ENCODE measurements around the gene AMBP.

Gene AMBP

DNA sequence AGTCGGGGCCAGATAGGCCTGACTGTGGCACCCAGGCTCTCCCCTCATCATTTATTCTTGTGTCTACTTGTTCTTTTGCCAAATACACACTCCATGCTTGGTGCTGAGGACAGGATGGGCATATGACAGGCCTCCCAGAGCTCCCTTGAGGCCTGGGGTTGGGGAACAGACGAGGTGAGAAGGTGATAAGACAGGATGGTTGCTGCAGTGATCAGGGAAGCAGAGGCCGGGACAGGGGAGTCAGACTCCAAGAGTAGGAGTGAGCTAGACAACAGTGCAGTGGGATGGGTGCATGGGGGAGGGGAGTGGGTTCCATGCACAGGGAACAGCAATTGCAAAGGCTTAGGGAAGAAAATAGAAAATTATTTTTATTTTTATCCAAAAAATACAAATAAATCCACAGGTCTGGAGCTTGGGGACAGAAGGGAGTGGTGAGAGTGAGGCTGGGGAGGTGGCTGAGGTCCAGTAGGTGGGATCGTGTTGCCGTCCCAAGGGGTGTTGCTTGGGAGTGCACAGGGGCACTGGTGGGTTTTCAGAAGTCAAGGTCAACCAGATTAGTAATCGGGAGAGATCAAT is 3.4 kb upstream of the AMBP start:
- no peak for DNase-seq (ENCODE audit: low read depth)
- TF ChIP-seq, protein P1, sequence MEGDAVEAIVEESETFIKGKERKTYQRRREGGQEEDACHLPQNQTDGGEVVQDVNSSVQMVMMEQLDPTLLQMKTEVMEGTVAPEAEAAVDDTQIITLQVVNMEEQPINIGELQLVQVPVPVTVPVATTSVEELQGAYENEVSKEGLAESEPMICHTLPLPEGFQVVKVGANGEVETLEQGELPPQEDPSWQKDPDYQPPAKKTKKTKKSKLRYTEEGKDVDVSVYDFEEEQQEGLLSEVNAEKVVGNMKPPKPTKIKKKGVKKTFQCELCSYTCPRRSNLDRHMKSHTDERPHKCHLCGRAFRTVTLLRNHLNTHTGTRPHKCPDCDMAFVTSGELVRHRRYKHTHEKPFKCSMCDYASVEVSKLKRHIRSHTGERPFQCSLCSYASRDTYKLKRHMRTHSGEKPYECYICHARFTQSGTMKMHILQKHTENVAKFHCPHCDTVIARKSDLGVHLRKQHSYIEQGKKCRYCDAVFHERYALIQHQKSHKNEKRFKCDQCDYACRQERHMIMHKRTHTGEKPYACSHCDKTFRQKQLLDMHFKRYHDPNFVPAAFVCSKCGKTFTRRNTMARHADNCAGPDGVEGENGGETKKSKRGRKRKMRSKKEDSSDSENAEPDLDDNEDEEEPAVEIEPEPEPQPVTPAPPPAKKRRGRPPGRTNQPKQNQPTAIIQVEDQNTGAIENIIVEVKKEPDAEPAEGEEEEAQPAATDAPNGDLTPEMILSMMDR (IDR thresholded peaks at IDR 0.05; ENCODE audit: control insufficient read depth, insufficient read depth, low read depth, low read length, missing control alignments): no peak
- no peak overlapping the region for H3K4me3 ChIP-seq (ENCODE audit: control insufficient read depth, low read depth, low read length)

DNA sequence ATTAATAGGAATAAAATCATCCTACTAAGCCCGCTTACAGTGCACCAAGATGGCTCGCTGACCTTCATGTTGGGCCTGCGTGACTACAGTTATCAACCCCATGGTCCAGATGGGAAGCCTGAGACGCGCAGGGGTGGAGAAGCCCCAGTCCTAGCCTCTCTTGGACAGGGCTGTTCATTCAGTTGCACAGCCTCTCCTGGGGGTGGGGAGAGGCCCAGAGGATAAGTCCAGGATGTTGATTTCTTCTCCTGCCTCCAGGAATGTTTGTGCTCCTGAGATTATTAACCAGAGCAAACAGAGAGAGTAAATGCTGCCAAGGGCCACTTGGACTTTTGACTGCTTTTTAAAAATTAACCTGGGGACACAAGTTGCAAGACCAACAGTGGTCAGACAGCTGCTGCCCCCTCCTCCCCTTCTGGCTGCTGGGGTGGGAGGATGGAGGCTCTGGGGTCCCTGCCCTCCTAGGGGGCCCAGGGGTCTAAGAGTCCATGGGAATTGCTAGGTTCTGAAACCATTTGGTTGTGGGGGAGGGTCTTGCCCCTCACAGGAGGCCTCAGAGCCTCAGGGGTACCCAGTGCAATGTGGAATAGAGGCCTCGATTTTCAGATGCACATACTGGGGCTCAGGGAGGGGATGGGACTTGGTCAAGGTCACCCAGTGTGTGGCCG is 2.8 kb upstream of the AMBP start:
- no peak overlapping the region for H3K4me3 ChIP-seq (ENCODE audit: control insufficient read depth, low read depth, low read length)
- TF ChIP-seq, protein P1 (IDR thresholded peaks at IDR 0.05; ENCODE audit: control insufficient read depth, insufficient read depth, low read depth, low read length, missing control alignments): no peak
- DNase-seq (ENCODE audit: low read depth): no peak

DNA sequence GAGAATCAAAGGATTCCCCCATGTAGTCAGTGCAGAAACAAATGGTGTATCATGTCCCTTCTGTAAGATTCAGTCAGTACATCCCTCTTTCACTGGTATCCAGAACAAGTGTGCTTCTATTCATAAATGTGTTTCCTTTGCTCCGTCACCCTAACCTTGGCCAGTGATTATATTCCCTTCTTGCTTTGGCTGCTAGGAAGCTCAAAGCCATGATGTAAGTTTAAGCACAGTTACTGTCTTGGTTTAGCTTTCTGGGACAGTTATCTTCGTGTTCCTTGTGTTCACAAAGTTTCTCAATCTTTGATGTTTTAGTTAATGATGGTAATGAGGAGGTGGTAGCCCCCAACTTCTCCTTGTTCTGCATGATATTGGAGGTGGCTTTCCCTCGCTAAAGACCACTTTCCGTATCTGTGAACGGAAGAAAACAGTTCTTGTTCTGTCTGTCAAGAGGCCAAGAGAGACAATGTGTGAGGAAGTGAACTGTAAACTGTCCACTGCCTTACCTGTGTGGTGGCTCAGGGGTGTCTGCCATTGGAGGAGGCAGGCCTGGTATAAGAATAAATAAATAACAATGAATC is 2.2 kb upstream of the AMBP start:
- no peak for DNase-seq (ENCODE audit: low read depth)
- no peak overlapping the region for H3K4me3 ChIP-seq (ENCODE audit: control insufficient read depth, low read depth, low read length)
- TF ChIP-seq, protein P1 (IDR thresholded peaks at IDR 0.05; ENCODE audit: control insufficient read depth, insufficient read depth, low read depth, low read length, missing control alignments): no peak

DNA sequence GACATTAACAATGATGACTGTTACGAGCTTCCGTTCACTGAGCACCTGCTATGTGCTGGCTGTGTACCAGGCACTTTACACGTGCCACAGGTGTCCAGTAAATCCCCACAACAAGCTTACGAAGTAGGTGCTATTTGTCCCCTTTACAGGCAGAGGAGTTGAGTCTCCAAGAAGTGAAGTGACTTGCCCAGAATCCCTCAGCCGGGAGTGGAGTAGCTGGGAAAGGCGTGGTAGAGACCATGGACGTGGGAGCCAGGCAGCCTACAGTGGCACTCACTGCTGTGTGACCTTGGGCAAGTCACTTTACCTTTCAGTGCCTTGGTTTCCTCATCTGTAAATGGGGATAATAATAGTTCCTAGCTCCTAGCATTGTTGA is 669 bp upstream of the AMBP start:
- TF ChIP-seq, protein P1 (IDR thresholded peaks at IDR 0.05; ENCODE audit: control insufficient read depth, insufficient read depth, low read depth, low read length, missing control alignments): no peak
- no peak overlapping the region for H3K4me3 ChIP-seq (ENCODE audit: control insufficient read depth, low read depth, low read length)
- no peak for DNase-seq (ENCODE audit: low read depth)

DNA sequence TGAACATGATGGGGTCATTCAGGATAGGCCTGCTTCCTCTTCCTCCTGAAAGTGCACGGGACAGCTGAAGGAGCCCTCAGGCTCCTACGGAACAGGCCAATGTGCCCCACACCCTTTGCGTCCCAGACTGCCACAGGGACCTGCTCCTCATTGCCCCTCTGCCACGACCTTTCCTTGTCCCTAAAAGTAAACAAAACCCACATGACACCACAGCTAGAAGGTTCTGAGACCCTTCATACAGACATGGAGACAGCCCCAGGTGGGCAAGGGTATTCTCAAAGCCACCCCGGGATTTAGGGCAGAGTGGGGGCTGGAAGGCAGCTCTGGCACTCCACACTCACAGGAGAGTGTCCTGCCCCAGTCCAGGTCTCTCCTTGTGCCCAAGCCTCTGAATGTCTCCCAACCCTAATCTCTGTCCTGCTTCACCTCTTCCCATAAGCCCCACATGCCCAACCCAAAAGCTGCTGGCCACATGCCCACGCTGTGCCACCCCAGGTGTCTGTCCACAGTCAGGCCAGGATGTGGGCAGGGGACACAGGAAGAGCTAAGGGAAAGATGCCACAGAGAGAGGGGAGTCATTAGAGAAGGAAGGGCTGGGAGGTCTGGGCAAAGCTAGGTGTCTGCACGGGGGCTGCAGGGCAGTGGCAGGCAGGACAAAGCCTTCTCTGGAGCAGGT is 800 bp downstream of the AMBP start:
- DNase-seq (ENCODE audit: low read depth): no peak
- TF ChIP-seq, protein P1 (IDR thresholded peaks at IDR 0.05; ENCODE audit: control insufficient read depth, insufficient read depth, low read depth, low read length, missing control alignments): no peak
- no peak overlapping the region for H3K4me3 ChIP-seq (ENCODE audit: control insufficient read depth, low read depth, low read length)

DNA sequence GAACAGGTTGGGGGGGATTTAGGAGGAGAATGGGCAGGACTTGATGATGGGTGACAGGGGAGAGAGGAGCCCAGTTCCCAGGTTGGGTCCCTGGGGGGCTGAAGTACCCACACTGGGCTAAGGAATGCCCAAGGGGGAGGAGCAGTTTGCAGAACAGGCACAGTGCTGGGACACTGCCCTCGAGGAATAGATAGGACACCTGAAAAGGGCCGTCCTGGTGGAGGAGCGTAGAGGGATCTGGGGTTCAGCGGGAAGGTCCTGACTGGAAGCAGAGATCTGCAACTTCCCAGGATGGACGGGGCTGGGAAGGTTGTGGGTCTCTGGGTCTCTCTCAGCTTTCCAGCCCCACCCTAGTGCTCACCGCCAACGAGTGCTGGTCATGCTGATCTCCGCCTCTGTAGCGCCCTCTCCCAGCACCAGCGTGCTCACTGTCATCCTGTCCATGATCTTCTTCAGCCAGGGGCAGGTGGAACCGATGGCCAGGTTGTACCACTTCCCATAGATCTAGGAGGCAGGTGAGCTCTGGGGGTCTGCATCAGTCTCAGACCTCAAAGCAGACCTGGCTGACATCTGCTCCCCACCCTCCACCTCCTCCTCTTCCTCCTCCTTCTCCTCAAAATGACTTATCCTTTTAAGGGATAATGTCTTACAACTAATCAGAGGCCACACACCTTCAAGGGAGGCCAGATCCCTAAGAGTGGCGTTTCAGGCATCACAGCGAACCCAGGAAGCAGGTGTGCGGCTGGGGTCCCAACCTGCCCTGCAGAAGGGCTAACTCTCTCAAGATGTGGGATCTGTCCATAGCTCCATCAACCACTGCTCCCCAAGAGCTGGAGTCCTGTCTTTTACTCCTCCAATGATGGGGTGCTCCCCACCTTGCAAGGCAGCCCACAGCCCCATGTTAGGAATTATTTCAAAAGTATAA is 1.6 kb downstream of the AMBP start:
- TF ChIP-seq, protein P1 (IDR thresholded peaks at IDR 0.05; ENCODE audit: control insufficient read depth, insufficient read depth, low read depth, low read length, missing control alignments): no peak
- no peak overlapping the region for H3K4me3 ChIP-seq (ENCODE audit: control insufficient read depth, low read depth, low read length)
- DNase-seq (ENCODE audit: low read depth): no peak
